Measurements from ENCODE around the gene SHCBP1L.
"Not testable (repeated sequence)": the region's sequence is repeated elsewhere in the genome, so short reads cannot be mapped to it uniquely, and the experiment has no call there.

The SHCBP1L gene

GRCh38 chr1:182962554-182963115, 9.7 kb upstream of the SHCBP1L start:
- DNase-seq, result peak; percentile 81

- DNase-seq, result no peak
Measured at GRCh38 chr1:182960046-182960445, 7.1 kb upstream of the SHCBP1L start.

GRCh38 chr1:182957902-182958395, 5.0 kb upstream of the SHCBP1L start:
- no peak for DNase-seq

GRCh38 chr1:182956708-182957365, 3.9 kb upstream of the SHCBP1L start:
- no peak for DNase-seq

GRCh38 chr1:182955596-182956588, 2.9 kb upstream of the SHCBP1L start:
- DNase-seq, result no peak

GRCh38 chr1:182953826-182954225, 860 bp upstream of the SHCBP1L start:
- DNase-seq, result no peak

GRCh38 chr1:182943336-182943735, 9.6 kb downstream of the SHCBP1L start:
- not testable (repeated sequence) for DNase-seq

GRCh38 chr1:182942145-182942544, 10.8 kb downstream of the SHCBP1L start:
- peak; percentile 49 for DNase-seq

GRCh38 chr1:182939413-182939812, 13.6 kb downstream of the SHCBP1L start:
- DNase-seq, result no peak

GRCh38 chr1:182935716-182936115, 17.2 kb downstream of the SHCBP1L start:
- DNase-seq, result no peak

- no peak for DNase-seq
Measured at GRCh38 chr1:182930985-182931384, 22.0 kb downstream of the SHCBP1L start.

GRCh38 chr1:182927693-182928433, 25.1 kb downstream of the SHCBP1L start:
- DNase-seq, result no peak

GRCh38 chr1:182925661-182926060, 27.3 kb downstream of the SHCBP1L start:
- DNase-seq, result no peak

- no peak for DNase-seq
Measured at GRCh38 chr1:182917378-182917777, 35.6 kb downstream of the SHCBP1L start.

- DNase-seq, result no peak
Measured at GRCh38 chr1:182913401-182913800, 39.6 kb downstream of the SHCBP1L start.

GRCh38 chr1:182910143-182910542, 42.8 kb downstream of the SHCBP1L start:
- DNase-seq, result no peak

GRCh38 chr1:182909578-182909977, 43.4 kb downstream of the SHCBP1L start:
- no peak for DNase-seq

GRCh38 chr1:182905321-182905720, 47.6 kb downstream of the SHCBP1L start:
- DNase-seq, result no peak

GRCh38 chr1:182901946-182902345, 51.0 kb downstream of the SHCBP1L start:
- DNase-seq, result not testable (repeated sequence)

GRCh38 chr1:182897696-182898095, 55.3 kb downstream of the SHCBP1L start:
- no peak for DNase-seq

GRCh38 chr1:182890927-182891610, 61.9 kb downstream of the SHCBP1L start:
- no peak for DNase-seq

- DNase-seq, result no peak
Measured at GRCh38 chr1:182889997-182890396, 63.0 kb downstream of the SHCBP1L start.
